DOHH2 (cell line): Measurements from ENCODE around the gene TEDC2.

Experiments
- H3F3A ChIP-seq: fragments of 200-600 bp; sonication (generic), shearing (Covaris generic); 2 replicates; pipeline ENCODE4 v1.6.0; 2016; ENCODE audit warnings: antibody characterized with exemption, mild to moderate bottlenecking; ENCODE audit not compliant: control insufficient read depth, insufficient read depth
- H3K27ac ChIP-seq: fragments of 200-600 bp; sonication (generic); 2 replicates; pipeline ENCODE4 v1.5.1; 2014; ENCODE audit warnings: low read depth, mild to moderate bottlenecking, low read length, moderate library complexity
- H3K27me3 ChIP-seq: fragments of 200-600 bp; sonication (generic); 2 replicates; pipeline ENCODE4 v1.6.1; 2014; ENCODE audit warnings: mild to moderate bottlenecking, low read length, mixed read lengths; ENCODE audit not compliant: control insufficient read depth
- H3K36me3 ChIP-seq: fragments of 200-600 bp; sonication (generic); 2 replicates; pipeline ENCODE4 v1.6.1; 2014; ENCODE audit warnings: mild to moderate bottlenecking, low read length, moderate library complexity, mixed read lengths; ENCODE audit not compliant: control insufficient read depth
- H3K4me1 ChIP-seq: fragments of 200-600 bp; sonication (generic); 2 replicates; pipeline ENCODE4 v1.6.1; 2014; ENCODE audit warnings: mild to moderate bottlenecking, low read length, mixed read lengths; ENCODE audit not compliant: control insufficient read depth
- H3K4me2 ChIP-seq: fragments of 200-600 bp; sonication (generic); 2 replicates; pipeline ENCODE4 v1.6.0; 2014; ENCODE audit warnings: mild to moderate bottlenecking, low read length, moderate library complexity
- H3K4me3 ChIP-seq: fragments of 200-600 bp; sonication (generic); 2 replicates; pipeline ENCODE4 v1.5.1; 2014; ENCODE audit warnings: mild to moderate bottlenecking, low read length, mixed read lengths
- H3K79me2 ChIP-seq: fragments of 200-600 bp; sonication (generic); 2 replicates; pipeline ENCODE4 v1.6.1; 2014; ENCODE audit warnings: mild to moderate bottlenecking, low read length, mixed read lengths; ENCODE audit not compliant: control insufficient read depth
- H3K9me2 ChIP-seq: fragments of 200-600 bp; sonication (generic); replicated peaks from 2 replicates; pipeline ENCODE4 v1.6.1; 2014; ENCODE audit warnings: mild to moderate bottlenecking, low read length, mixed read lengths; ENCODE audit not compliant: control insufficient read depth
- H3K9me3 ChIP-seq: fragments of 200-600 bp; sonication (generic); 2 replicates; pipeline ENCODE4 v1.6.1; 2014; ENCODE audit warnings: antibody characterized with exemption, low read length, mixed read lengths; ENCODE audit not compliant: control insufficient read depth, insufficient read depth
- H4K20me1 ChIP-seq: fragments of 200-600 bp; sonication (generic); 2 replicates; pipeline ENCODE4 v1.6.0; 2014; ENCODE audit warnings: low read depth, mild to moderate bottlenecking, antibody characterized with exemption, low read length, moderate library complexity; ENCODE audit not compliant: control insufficient read depth, insufficient read depth
- EZH2phosphoT487 ChIP-seq: fragments of 200-600 bp; sonication (generic); IDR thresholded peaks from 2 replicates; pipeline ENCODE4 v1.6.1; 2017; ENCODE audit warnings: borderline replicate concordance, mild to moderate bottlenecking, antibody characterized with exemption, low read length, moderate library complexity, mixed read lengths
- TF ChIP-seq, protein P1 (sequence below): fragments of 200-600 bp; sonication (generic); IDR thresholded peaks from one replicate; pipeline ENCODE4 v1.5.1; 2014; ENCODE audit warnings: antibody characterized with exemption, mild to moderate bottlenecking, low read depth, low read length; ENCODE audit not compliant: poor library complexity, severe bottlenecking

TEDC2 gene

DNA sequence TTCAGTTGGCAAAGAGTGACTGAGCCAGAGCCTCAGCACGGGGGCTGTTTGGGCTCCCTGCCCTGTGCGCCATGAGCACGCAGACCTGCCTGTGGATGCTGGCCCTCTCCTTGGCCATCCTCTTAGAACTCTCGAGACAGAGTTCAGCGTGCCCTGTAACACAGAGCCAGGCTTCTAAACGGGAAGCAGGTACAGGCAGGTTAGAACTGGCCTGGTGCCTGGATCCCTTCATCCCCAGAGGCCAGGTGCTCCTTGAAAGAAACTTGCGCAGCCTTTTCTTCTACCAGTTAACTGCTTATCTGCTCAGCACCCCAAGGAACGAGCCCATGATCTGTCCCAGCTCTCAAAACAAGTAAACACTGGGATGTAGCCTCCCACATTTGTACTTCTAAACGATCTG, 23.8 kb upstream of the TEDC2 start:
- Histone ChIP-seq H3K36me3 (peaks cover 90% of the 10 kb centered on the region), H3K27ac (no peak overlapping the region), H3K9me2 (no peaks in the 10 kb centered on the region), H3K4me2 (no peak overlapping the region), H3K9me3 (no peaks in the 10 kb centered on the region), H4K20me1 (peaks cover 3% of the 10 kb centered on the region; the same call in 1 of the 2 replicates), H3K4me3 (no peak overlapping the region), H3K4me1 (peaks cover 32% of the 10 kb centered on the region), H3K27me3 (no peaks in the 10 kb centered on the region), H3K79me2 (peaks cover 43% of the 10 kb centered on the region), H3F3A (0 out of 2 replicates have a peak, but pooled peaks cover 5% of the 10 kb centered on the region)
- TF ChIP-seq, protein P1, sequence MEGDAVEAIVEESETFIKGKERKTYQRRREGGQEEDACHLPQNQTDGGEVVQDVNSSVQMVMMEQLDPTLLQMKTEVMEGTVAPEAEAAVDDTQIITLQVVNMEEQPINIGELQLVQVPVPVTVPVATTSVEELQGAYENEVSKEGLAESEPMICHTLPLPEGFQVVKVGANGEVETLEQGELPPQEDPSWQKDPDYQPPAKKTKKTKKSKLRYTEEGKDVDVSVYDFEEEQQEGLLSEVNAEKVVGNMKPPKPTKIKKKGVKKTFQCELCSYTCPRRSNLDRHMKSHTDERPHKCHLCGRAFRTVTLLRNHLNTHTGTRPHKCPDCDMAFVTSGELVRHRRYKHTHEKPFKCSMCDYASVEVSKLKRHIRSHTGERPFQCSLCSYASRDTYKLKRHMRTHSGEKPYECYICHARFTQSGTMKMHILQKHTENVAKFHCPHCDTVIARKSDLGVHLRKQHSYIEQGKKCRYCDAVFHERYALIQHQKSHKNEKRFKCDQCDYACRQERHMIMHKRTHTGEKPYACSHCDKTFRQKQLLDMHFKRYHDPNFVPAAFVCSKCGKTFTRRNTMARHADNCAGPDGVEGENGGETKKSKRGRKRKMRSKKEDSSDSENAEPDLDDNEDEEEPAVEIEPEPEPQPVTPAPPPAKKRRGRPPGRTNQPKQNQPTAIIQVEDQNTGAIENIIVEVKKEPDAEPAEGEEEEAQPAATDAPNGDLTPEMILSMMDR: no peak
- TF ChIP-seq EZH2phosphoT487: no peak

DNA sequence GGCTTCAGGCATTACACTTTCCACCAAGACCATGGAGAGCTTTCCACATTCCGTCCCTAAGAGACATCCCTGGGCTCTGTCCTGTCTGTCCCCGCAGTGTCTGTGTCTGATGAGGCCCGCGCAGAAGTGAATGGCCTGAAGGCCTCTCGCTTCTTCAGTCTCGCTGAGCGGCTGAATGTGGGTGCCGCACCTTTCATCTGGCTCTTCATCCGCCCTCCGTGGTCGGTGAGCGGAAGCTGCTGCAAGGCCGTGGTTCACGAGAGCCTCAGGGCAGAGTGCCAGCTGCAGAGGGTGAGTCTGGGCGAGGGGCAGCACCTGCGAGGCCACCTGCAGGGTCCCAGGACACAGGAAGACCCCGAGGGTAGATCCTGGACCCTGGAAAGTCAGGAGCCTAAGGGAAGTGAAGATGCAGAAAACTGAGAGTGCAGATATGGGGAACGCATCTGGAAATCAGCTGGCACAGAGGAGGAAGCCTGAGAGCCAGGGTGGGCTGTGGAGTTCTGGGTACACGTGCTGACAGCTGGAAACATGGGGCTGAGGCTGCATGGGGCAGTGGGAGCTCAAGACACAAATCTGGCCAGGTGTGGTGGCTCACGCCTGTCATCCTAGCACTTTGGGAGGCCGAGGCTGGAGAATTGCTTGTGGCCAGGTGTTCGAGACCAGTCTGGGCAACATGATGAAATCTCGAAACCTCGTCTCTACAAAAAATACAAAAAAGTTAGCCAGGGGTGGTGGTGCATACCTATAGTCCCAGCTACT, 22.7 kb upstream of the TEDC2 start:
- H3K27ac ChIP-seq: no peak overlapping the region

GRCh38 chr16:2438121-2438520, 21.8 kb upstream of the TEDC2 start:
- H3F3A ChIP-seq: 0 out of 2 replicates have a peak, but pooled peaks cover 5% of the 10 kb centered on the region
- peaks cover 23% of the 10 kb centered on the region for H3K79me2 ChIP-seq
- peaks cover 29% of the 10 kb centered on the region for H3K4me1 ChIP-seq
- H3K27me3 ChIP-seq: no peaks in the 10 kb centered on the region
- no peak for TF ChIP-seq EZH2phosphoT487
- TF ChIP-seq, protein P1: no peak
- no peaks in the 10 kb centered on the region for H3K9me2 ChIP-seq
- H3K36me3 ChIP-seq: peaks cover 76% of the 10 kb centered on the region
- H3K4me3 ChIP-seq: no peak overlapping the region
- H3K4me2 ChIP-seq: no peak overlapping the region
- H4K20me1 ChIP-seq: no peaks in the 10 kb centered on the region
- no peak overlapping the region for H3K27ac ChIP-seq
- H3K9me3 ChIP-seq: no peaks in the 10 kb centered on the region

More for the DNA sequence above, 22.7 kb upstream of the TEDC2 start:
- H3F3A ChIP-seq: 0 out of 2 replicates have a peak, but pooled peaks cover 5% of the 10 kb centered on the region
- H4K20me1 ChIP-seq: no peaks in the 10 kb centered on the region
- H3K9me2 ChIP-seq: no peaks in the 10 kb centered on the region
- no peak overlapping the region for H3K4me2 ChIP-seq
- H3K4me1 ChIP-seq: peaks cover 29% of the 10 kb centered on the region
- H3K27me3 ChIP-seq: no peaks in the 10 kb centered on the region
- peaks cover 84% of the 10 kb centered on the region for H3K36me3 ChIP-seq
- H3K79me2 ChIP-seq: peaks cover 32% of the 10 kb centered on the region
- TF ChIP-seq EZH2phosphoT487: no peak
- TF ChIP-seq, protein P1: no peak
- H3K4me3 ChIP-seq: no peak overlapping the region
- H3K9me3 ChIP-seq: no peaks in the 10 kb centered on the region
